HEK293T (cell line): Measurements from ENCODE around the gene JMJD1C.

Experiments used
- FOXA1 ChIP-seq: fragments of 450-650 bp; IDR thresholded peaks from 2 replicates; pipeline ENCODE4 v1.6.1; 2016; ENCODE audit warnings: mild to moderate bottlenecking
- FOXK2 ChIP-seq: fragments of 450-650 bp; IDR thresholded peaks from 2 replicates; pipeline ENCODE4 v1.6.1; 2016; ENCODE audit warnings: mild to moderate bottlenecking
- FOXM1 ChIP-seq: fragments of 450-650 bp; IDR thresholded peaks from 2 replicates; pipeline ENCODE4 v1.6.1; 2017; ENCODE audit warnings: mild to moderate bottlenecking, borderline replicate concordance
- SUZ12 ChIP-seq: fragments of 450-650 bp; IDR thresholded peaks from 2 replicates; pipeline ENCODE4 v1.6.1; 2016; ENCODE audit warnings: mild to moderate bottlenecking

- TF ChIP-seq FOXA1 (no peak), FOXM1 (no peak), SUZ12 (no peak), FOXK2 (no peak)
Observed at GRCh38 chr10:63470928-63471327, 5.2 kb upstream of the JMJD1C start.
